ENCODE measurements around the gene MOB1A. TPM values are rescaled to one million over a fixed set of nuclear protein-coding genes. Genes with fewer than 3 reads are reported as not detected.

The MOB1A gene
- total RNA-seq, 1 donor: 155 TPM

DNA sequence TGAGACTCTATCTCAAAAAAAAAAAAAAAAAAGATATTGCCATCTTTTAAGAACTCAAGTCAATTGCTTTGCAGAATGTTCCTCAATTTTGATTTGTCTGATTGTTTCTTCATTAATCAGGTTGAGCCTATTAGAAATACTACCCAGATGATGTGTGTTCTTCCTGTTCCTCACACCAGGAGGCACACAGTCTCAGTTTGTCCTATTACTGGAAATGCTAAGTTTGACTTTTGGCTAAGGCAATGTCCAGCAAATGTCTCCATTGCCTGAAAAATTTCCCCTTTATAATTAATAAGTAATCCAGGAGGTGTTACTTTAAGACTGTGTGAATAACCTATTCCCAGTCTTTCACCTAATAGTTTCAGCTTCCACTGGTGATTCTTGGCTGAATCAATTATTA is 59.3 kb downstream of the MOB1A start:
- TF ChIP-seq, protein P1, sequence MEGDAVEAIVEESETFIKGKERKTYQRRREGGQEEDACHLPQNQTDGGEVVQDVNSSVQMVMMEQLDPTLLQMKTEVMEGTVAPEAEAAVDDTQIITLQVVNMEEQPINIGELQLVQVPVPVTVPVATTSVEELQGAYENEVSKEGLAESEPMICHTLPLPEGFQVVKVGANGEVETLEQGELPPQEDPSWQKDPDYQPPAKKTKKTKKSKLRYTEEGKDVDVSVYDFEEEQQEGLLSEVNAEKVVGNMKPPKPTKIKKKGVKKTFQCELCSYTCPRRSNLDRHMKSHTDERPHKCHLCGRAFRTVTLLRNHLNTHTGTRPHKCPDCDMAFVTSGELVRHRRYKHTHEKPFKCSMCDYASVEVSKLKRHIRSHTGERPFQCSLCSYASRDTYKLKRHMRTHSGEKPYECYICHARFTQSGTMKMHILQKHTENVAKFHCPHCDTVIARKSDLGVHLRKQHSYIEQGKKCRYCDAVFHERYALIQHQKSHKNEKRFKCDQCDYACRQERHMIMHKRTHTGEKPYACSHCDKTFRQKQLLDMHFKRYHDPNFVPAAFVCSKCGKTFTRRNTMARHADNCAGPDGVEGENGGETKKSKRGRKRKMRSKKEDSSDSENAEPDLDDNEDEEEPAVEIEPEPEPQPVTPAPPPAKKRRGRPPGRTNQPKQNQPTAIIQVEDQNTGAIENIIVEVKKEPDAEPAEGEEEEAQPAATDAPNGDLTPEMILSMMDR (IDR thresholded peaks at IDR 0.05; ENCODE audit: insufficient read depth, low read depth, low read length): peak; percentile 32
- no peak overlapping the region for H3K4me3 ChIP-seq (ENCODE audit: low read depth, low read length)
- DNase-seq (ENCODE audit: low read depth): peak; percentile 7

- TF ChIP-seq, protein P1 (IDR thresholded peaks at IDR 0.05; ENCODE audit: insufficient read depth, low read depth, low read length): no peak
- no peak overlapping the region for H3K4me3 ChIP-seq (ENCODE audit: low read depth, low read length)
- no peak for DNase-seq (ENCODE audit: low read depth)
Measured at GRCh38 chr2:74111380-74111779, 67.3 kb downstream of the MOB1A start.

DNA sequence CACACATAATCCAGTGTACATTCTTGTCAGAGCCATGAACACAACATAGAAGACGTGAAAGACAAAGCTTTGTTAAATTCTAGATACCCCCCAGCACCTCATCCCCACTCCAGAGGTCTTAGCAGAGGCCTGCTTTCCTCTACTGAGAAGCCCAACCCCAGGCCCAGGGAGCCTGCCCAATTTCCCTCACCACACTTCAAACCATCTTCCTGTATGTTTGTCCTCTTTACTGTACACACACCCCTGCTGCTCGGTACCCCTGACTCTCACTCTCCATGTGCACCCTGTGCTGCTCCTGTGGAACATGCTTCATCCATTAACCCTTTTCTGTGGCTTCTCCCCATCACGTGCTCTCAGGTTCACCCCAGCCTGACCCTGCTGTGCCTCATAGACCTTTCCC is 68.1 kb downstream of the MOB1A start:
- DNase-seq (ENCODE audit: low read depth): no peak
- no peak overlapping the region for H3K4me3 ChIP-seq (ENCODE audit: low read depth, low read length)
- TF ChIP-seq, protein P1 (IDR thresholded peaks at IDR 0.05; ENCODE audit: insufficient read depth, low read depth, low read length): no peak

DNA sequence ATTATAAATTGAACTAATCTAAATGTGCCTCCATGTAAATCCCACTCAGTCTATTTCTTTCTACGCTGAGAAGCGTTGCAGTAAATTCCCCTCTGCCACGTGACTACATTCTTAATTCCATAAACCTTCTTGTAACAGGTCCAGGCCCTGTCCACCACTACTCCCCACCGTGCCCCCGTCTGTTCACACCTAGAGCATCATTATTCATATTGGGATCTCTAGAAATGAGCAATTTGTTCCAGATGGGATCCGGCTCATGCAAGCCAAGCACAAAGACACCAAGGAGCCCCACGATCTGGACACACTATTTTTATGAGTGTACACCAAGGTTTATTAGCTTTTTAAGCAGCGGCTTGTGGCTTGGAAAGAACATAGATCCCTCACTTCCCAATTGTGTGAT is 69.1 kb downstream of the MOB1A start:
- TF ChIP-seq, protein P1 (IDR thresholded peaks at IDR 0.05; ENCODE audit: insufficient read depth, low read depth, low read length): no peak
- DNase-seq (ENCODE audit: low read depth): no peak
- H3K4me3 ChIP-seq (ENCODE audit: low read depth, low read length): no peak overlapping the region

GRCh38 chr2:74107071-74107470 is 71.6 kb downstream of the MOB1A start:
- no peak for DNase-seq (ENCODE audit: low read depth)
- H3K4me3 ChIP-seq (ENCODE audit: low read depth, low read length): no peak overlapping the region
- TF ChIP-seq, protein P1 (IDR thresholded peaks at IDR 0.05; ENCODE audit: insufficient read depth, low read depth, low read length): no peak

- TF ChIP-seq, protein P1 (IDR thresholded peaks at IDR 0.05; ENCODE audit: insufficient read depth, low read depth, low read length): no peak
- H3K4me3 ChIP-seq (ENCODE audit: low read depth, low read length): no peak overlapping the region
- DNase-seq (ENCODE audit: low read depth): no peak
Measured at GRCh38 chr2:74105413-74105812, 73.3 kb downstream of the MOB1A start.

DNA sequence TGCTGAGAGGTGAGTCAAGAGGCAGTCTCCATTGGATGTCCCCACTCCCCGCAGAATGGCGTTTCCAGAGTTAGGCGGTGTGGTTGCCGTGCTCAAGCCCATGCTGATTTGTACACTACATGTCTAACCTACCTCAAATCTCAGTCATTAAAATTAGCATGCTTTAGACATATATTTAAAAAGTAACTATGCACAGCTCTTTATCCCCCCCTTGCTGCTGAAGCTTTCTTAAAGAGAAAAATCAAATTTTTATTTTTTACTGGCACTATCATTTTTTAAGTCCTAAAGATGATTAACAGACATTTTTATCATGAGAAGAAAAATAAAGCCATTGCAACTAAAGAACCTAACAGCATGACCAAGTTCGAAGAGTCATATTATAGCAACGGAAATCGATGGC is 73.8 kb downstream of the MOB1A start:
- DNase-seq (ENCODE audit: low read depth): peak; percentile 30
- no peak overlapping the region for H3K4me3 ChIP-seq (ENCODE audit: low read depth, low read length)
- TF ChIP-seq, protein P1 (IDR thresholded peaks at IDR 0.05; ENCODE audit: insufficient read depth, low read depth, low read length): peak; percentile 19

Data from fibroblast of villous mesenchyme (primary cell).